Measurements from ENCODE around the gene CAPN13. TPM values are rescaled to one million over a fixed set of nuclear protein-coding genes. Genes with fewer than 3 reads are reported as not detected.

The CAPN13 gene
- total RNA-seq, 3 donors from 2014 or later, result 33.8 to 44.6 TPM; not detected in 1

- TF ChIP-seq POLR2A (IDR thresholded peaks at IDR 0.05), result no peak
- TF ChIP-seq POLR2AphosphoS5 (IDR thresholded peaks at IDR 0.05), result no peak
- TF ChIP-seq CTCF (IDR thresholded peaks at IDR 0.05), result no peak
- Histone ChIP-seq H3K36me3 (no peaks in the 10 kb centered on the region), H3K4me1 (no peaks in the 10 kb centered on the region), H3K27me3 (no peaks in the 10 kb centered on the region), H3K27ac (no peak overlapping the region), H3K9me3 (no peaks in the 10 kb centered on the region), H3K4me3 (no peak overlapping the region)
- intact Hi-C loops (cut with DNase I; ENCODE audit: low total_unique reads), result no loop called here
- no peak for DNase-seq (ENCODE audit: low spot score in 2 of 2)
Measured at GRCh38 chr2:30781451-30781850, 25.8 kb downstream of the CAPN13 start.

GRCh38 chr2:30780776-30781330, 26.4 kb downstream of the CAPN13 start:
- Histone ChIP-seq H3K4me1 (no peaks in the 10 kb centered on the region), H3K27ac (no peak overlapping the region), H3K27me3 (no peaks in the 10 kb centered on the region), H3K9me3 (no peaks in the 10 kb centered on the region), H3K36me3 (no peaks in the 10 kb centered on the region), H3K4me3 (no peak overlapping the region)
- DNase-seq (ENCODE audit: low spot score in 2 of 2), result no peak
- intact Hi-C loops (cut with DNase I; ENCODE audit: low total_unique reads), result no loop called here
- TF ChIP-seq POLR2AphosphoS5 (IDR thresholded peaks at IDR 0.05), result no peak
- no peak for TF ChIP-seq CTCF (IDR thresholded peaks at IDR 0.05)
- TF ChIP-seq POLR2A (IDR thresholded peaks at IDR 0.05), result no peak

GRCh38 chr2:30778611-30779010, 28.6 kb downstream of the CAPN13 start:
- Histone ChIP-seq H3K27me3 (no peaks in the 10 kb centered on the region), H3K36me3 (no peaks in the 10 kb centered on the region), H3K4me3 (no peak overlapping the region), H3K4me1 (no peaks in the 10 kb centered on the region), H3K9me3 (no peaks in the 10 kb centered on the region), H3K27ac (no peak overlapping the region)
- intact Hi-C loops (cut with DNase I; ENCODE audit: low total_unique reads), result no loop called here
- no peak for DNase-seq (ENCODE audit: low spot score in 2 of 2)
- no peak for TF ChIP-seq CTCF (IDR thresholded peaks at IDR 0.05)
- no peak for TF ChIP-seq POLR2A (IDR thresholded peaks at IDR 0.05)
- TF ChIP-seq POLR2AphosphoS5 (IDR thresholded peaks at IDR 0.05), result no peak

GRCh38 chr2:30777661-30778505, 29.4 kb downstream of the CAPN13 start:
- DNase-seq (ENCODE audit: low spot score in 2 of 2), result no peak
- intact Hi-C loops (cut with DNase I; ENCODE audit: low total_unique reads), result no loop called here
- H3K36me3 ChIP-seq, result no peaks in the 10 kb centered on the region
- no peaks in the 10 kb centered on the region for H3K27me3 ChIP-seq
- H3K27ac ChIP-seq, result no peak overlapping the region
- H3K9me3 ChIP-seq, result no peaks in the 10 kb centered on the region
- TF ChIP-seq POLR2AphosphoS5 (IDR thresholded peaks at IDR 0.05) (no peak), CTCF (IDR thresholded peaks at IDR 0.05) (no peak), POLR2A (IDR thresholded peaks at IDR 0.05) (no peak)
- H3K4me1 ChIP-seq, result no peaks in the 10 kb centered on the region
- H3K4me3 ChIP-seq, result no peak overlapping the region

Measured in breast epithelium (tissue), 4 donors.